ENCODE data around the gene NAGPA. TPM values are rescaled to one million over a fixed set of nuclear protein-coding genes. Genes with fewer than 3 reads are reported as not detected.

The NAGPA gene
- total RNA-seq, 1 donor from 2014 or later = 17.4 TPM

- DNase-seq (ENCODE audit: low read depth) = no peak
- no peak overlapping the region for H3K27ac Mint-ChIP-seq (ENCODE audit: unreplicated experiment)
- no peak overlapping the region for H3K27ac ChIP-seq (ENCODE audit: low read depth, low read length)
- TF ChIP-seq EZH2 (IDR thresholded peaks at IDR 0.05; ENCODE audit: insufficient read depth, low read length) = no peak
- TF ChIP-seq, protein P1, sequence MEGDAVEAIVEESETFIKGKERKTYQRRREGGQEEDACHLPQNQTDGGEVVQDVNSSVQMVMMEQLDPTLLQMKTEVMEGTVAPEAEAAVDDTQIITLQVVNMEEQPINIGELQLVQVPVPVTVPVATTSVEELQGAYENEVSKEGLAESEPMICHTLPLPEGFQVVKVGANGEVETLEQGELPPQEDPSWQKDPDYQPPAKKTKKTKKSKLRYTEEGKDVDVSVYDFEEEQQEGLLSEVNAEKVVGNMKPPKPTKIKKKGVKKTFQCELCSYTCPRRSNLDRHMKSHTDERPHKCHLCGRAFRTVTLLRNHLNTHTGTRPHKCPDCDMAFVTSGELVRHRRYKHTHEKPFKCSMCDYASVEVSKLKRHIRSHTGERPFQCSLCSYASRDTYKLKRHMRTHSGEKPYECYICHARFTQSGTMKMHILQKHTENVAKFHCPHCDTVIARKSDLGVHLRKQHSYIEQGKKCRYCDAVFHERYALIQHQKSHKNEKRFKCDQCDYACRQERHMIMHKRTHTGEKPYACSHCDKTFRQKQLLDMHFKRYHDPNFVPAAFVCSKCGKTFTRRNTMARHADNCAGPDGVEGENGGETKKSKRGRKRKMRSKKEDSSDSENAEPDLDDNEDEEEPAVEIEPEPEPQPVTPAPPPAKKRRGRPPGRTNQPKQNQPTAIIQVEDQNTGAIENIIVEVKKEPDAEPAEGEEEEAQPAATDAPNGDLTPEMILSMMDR (IDR thresholded peaks at IDR 0.05; ENCODE audit: insufficient read depth, low read depth, low read length) = no peak
- H3K4me1 Mint-ChIP-seq (ENCODE audit: low read depth, unreplicated experiment) = no peaks in the 10 kb centered on the region
- peaks cover 21% of the 10 kb centered on the region for H3K27me3 Mint-ChIP-seq (ENCODE audit: low read depth, unreplicated experiment)
- no peak overlapping the region for H3K4me3 Mint-ChIP-seq (ENCODE audit: unreplicated experiment)
- no peak for FAIRE-seq
- peaks cover 31% of the 10 kb centered on the region for H3K27me3 ChIP-seq (ENCODE audit: insufficient read depth, low read length)
- H2AFZ ChIP-seq (ENCODE audit: low read depth, low read length) = no peak overlapping the region
- no peak overlapping the region for H3K4me2 ChIP-seq (ENCODE audit: low read length)
- no peaks in the 10 kb centered on the region for H3K9me3 Mint-ChIP-seq (ENCODE audit: unreplicated experiment)
- no peaks in the 10 kb centered on the region for H4K20me1 ChIP-seq (ENCODE audit: insufficient read depth, low read length)
- H3K36me3 Mint-ChIP-seq (ENCODE audit: low read depth, unreplicated experiment) = no peaks in the 10 kb centered on the region
- H3K9ac ChIP-seq (ENCODE audit: low read length) = no peak overlapping the region
- H3K9me3 ChIP-seq (ENCODE audit: insufficient read depth, low read depth, low read length) = peaks cover 3% of the 10 kb centered on the region
- H3K79me2 ChIP-seq (ENCODE audit: insufficient read depth, low read length) = no peaks in the 10 kb centered on the region
- no peaks in the 10 kb centered on the region for H3K36me3 ChIP-seq (ENCODE audit: insufficient read depth, low read length)
- H3K4me3 ChIP-seq (ENCODE audit: insufficient read depth, low read depth, low read length) = no peak overlapping the region
- no peaks in the 10 kb centered on the region for H3K4me1 ChIP-seq (ENCODE audit: insufficient read depth, low read length)
Observed at GRCh38 chr16:4987250-4987579, 46.5 kb downstream of the NAGPA start.

DNA sequence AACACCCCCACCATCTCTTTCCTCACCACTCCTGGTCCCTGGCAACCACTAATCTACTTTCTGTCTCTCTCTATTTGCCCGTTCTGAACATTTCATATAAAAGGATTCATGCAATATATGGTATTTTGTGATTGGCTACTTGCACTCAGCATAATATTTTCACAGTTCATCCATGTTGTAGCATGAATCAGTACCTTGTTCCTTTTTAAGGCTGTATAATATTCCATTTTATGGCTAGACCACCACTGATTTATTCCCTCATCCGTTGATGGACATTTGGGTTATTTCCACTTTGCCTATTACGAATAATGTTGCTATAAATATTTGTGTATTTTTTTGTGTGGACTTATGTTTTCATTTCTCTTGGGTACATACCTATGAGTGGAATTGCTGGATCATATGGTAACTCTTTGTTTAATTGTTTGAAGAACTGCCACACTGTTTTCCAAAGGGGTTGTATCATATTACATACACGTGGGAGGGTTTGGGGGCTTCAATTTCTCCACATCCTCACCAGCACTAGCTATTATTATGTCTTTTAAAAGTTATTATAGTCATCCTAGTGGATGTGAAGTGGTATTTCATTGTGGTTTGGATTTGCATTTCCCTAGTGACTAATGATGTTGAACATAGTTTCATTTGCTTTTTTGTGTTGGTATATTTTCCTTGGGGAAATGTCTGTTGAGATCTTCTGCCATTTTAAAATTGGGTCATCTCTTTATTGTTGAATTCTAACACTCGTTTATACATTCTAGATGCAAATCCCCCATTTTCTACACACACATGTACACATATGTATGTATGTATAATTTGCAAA, 49.4 kb downstream of the NAGPA start:
- no peak for FAIRE-seq
- TF ChIP-seq, protein P1 (IDR thresholded peaks at IDR 0.05; ENCODE audit: insufficient read depth, low read depth, low read length) = no peak
- no peak for TF ChIP-seq EZH2 (IDR thresholded peaks at IDR 0.05; ENCODE audit: insufficient read depth, low read length)
- H3K27me3 Mint-ChIP-seq (ENCODE audit: low read depth, unreplicated experiment) = peaks cover 22% of the 10 kb centered on the region

More for the DNA sequence above, 49.4 kb downstream of the NAGPA start:
- H3K9ac ChIP-seq (ENCODE audit: low read length) = no peak overlapping the region
- H3K79me2 ChIP-seq (ENCODE audit: insufficient read depth, low read length) = no peaks in the 10 kb centered on the region
- no peak overlapping the region for H3K4me3 Mint-ChIP-seq (ENCODE audit: unreplicated experiment)
- H3K4me1 Mint-ChIP-seq (ENCODE audit: low read depth, unreplicated experiment) = no peaks in the 10 kb centered on the region
- no peaks in the 10 kb centered on the region for H3K36me3 Mint-ChIP-seq (ENCODE audit: low read depth, unreplicated experiment)
- no peak overlapping the region for H3K4me2 ChIP-seq (ENCODE audit: low read length)
- no peak for DNase-seq (ENCODE audit: low read depth)
- no peak overlapping the region for H3K27ac ChIP-seq (ENCODE audit: low read depth, low read length)
- peaks cover 34% of the 10 kb centered on the region for H3K27me3 ChIP-seq (ENCODE audit: insufficient read depth, low read length)
- no peaks in the 10 kb centered on the region for H4K20me1 ChIP-seq (ENCODE audit: insufficient read depth, low read length)
- no peaks in the 10 kb centered on the region for H3K9me3 Mint-ChIP-seq (ENCODE audit: unreplicated experiment)
- no peaks in the 10 kb centered on the region for H3K36me3 ChIP-seq (ENCODE audit: insufficient read depth, low read length)
- no peak overlapping the region for H2AFZ ChIP-seq (ENCODE audit: low read depth, low read length)
- H3K4me1 ChIP-seq (ENCODE audit: insufficient read depth, low read length) = no peaks in the 10 kb centered on the region
- no peak overlapping the region for H3K27ac Mint-ChIP-seq (ENCODE audit: unreplicated experiment)
- H3K9me3 ChIP-seq (ENCODE audit: insufficient read depth, low read depth, low read length) = peaks cover 3% of the 10 kb centered on the region
- H3K4me3 ChIP-seq (ENCODE audit: insufficient read depth, low read depth, low read length) = no peak overlapping the region
